AG04449 (cell line): ENCODE measurements around the gene SNHG17.
"Not testable (repeated sequence)": the region's sequence is repeated elsewhere in the genome, so short reads cannot be mapped to it uniquely, and the experiment has no call there.

Experiments
- CTCF ChIA-PET: fragments of 350-600 bp; formaldehyde crosslinking; extraction: SDS; loops from one replicate; lab custom pipeline; 2021; ENCODE audit warnings: antibody characterized with exemption; lab: Yijun Ruan, JAX
- POLR2A ChIA-PET: fragments of 400-600, 350-600 bp; formaldehyde crosslinking; extraction: SDS; loops from one replicate; lab custom pipeline; 2020; ENCODE audit warnings: antibody characterized with exemption, inconsistent platforms; lab: Yijun Ruan, JAX
- DNase-seq: peaks from one replicate; pipeline ENCODE4 v3.0.0-alpha.2; 2010; ENCODE audit warnings: low read depth, low spot score
- H3K4me3 ChIP-seq: 2 replicates; pipeline ENCODE4 v1.5.1; 2011; ENCODE audit warnings: low read depth, mild to moderate bottlenecking, control low read depth, low read length
- CTCF ChIP-seq: IDR thresholded peaks from one replicate; pipeline ENCODE4 v1.5.1; 2011; ENCODE audit warnings: mild to moderate bottlenecking, moderate library complexity, low read length, control low read depth, inconsistent platforms; ENCODE audit not compliant: insufficient read depth; ENCODE audit errors: missing control alignments

SNHG17 gene

GRCh38 chr20:38406476-38406875 is 28.7 kb downstream of the SNHG17 start:
- no peak for TF ChIP-seq CTCF
- H3K4me3 ChIP-seq: no peak overlapping the region
- no peak for DNase-seq
- ChIA-PET POLR2A (no interaction called here), CTCF (interaction anchor here (0.9 to 5.6 kb wide), 7 partner anchors 12 to 842 kb away, joined by 3 to 105 read pairs (median 5); no protein-coding TSS in a partner anchor)

- no peak for TF ChIP-seq CTCF
- ChIA-PET POLR2A (no interaction called here), CTCF (interaction anchor here (1.0 to 5.6 kb wide), 6 partner anchors 10 to 371 kb away, joined by 3 to 105 read pairs (median 4); no protein-coding TSS in a partner anchor)
- DNase-seq: no peak
- no peak overlapping the region for H3K4me3 ChIP-seq
These were observed 30.0 kb downstream of the SNHG17 start for GRCh38 chr20:38405132-38405531.

GRCh38 chr20:38404016-38404415 is 31.1 kb downstream of the SNHG17 start:
- no peak for DNase-seq
- ChIA-PET CTCF (interaction anchor here (0.9 kb wide), 1 partner anchor 179 kb away, joined by 3 read pairs; no protein-coding TSS in a partner anchor), POLR2A (no interaction called here)
- TF ChIP-seq CTCF: no peak
- H3K4me3 ChIP-seq: no peak overlapping the region

- ChIA-PET CTCF (no interaction called here), POLR2A (no interaction called here)
- no peak overlapping the region for H3K4me3 ChIP-seq
- no peak for DNase-seq
- TF ChIP-seq CTCF: no peak
These were observed 32.3 kb downstream of the SNHG17 start for GRCh38 chr20:38402816-38403215.

GRCh38 chr20:38402089-38402488 is 33.0 kb downstream of the SNHG17 start:
- no peak for TF ChIP-seq CTCF
- H3K4me3 ChIP-seq: no peak overlapping the region
- ChIA-PET POLR2A (no interaction called here), CTCF (no interaction called here)
- DNase-seq: no peak

GRCh38 chr20:38395751-38396395 is 39.3 kb downstream of the SNHG17 start:
- POLR2A ChIA-PET, DNase-seq, H3K4me3 ChIP-seq: not testable (repeated sequence)
- CTCF ChIA-PET: interaction anchor here (3.3 kb wide), 1 partner anchor 12 kb away, joined by 24 read pairs; no protein-coding TSS in a partner anchor
